Stimulated activated CD8-positive, alpha-beta memory T cell treated with anti-CD3 and anti-CD28 coated beads, Interleukin-2, amount 100 ng/mL, for 1 hour (primary cell): ENCODE data around the gene SKIC8.
"Not testable (repeated sequence)": the region's sequence is repeated elsewhere in the genome, so short reads cannot be mapped to it uniquely, and the experiment has no call there.

ENCODE experiments used
- DNase-seq, 2 donors: peaks; one replicate each; pipeline ENCODE4 v3.0.0-alpha.2; 2020; ENCODE audit warnings: low read depth in 2 of 2

SKIC8 gene

GRCh38 chr15:78256044-78256437, 43.4 kb downstream of the SKIC8 start:
- DNase-seq = no peak

- no peak for DNase-seq
Observed at GRCh38 chr15:78255421-78256043, 43.9 kb downstream of the SKIC8 start.

- DNase-seq = no peak
Observed at GRCh38 chr15:78251136-78251535, 48.3 kb downstream of the SKIC8 start.

DNA sequence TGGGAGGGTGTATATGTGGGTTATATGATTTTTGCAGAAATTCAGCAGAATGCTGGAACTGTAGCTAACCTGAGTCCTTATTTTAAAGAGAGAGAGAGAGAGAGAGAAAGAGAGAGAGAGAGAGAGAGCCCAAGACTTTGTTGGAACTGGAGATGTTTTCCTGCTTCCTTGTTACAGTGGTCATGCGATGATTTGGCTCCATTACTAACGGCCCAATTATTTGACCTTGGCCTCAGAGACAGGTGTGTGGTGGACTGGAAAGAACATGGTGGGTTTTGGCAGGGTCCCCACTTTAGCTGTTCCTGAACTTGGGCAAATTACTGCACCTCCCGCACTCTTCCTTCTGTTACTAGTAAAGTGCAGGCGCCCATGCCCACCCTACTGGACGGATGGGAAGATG, 50.3 kb downstream of the SKIC8 start:
- no peak for DNase-seq

DNA sequence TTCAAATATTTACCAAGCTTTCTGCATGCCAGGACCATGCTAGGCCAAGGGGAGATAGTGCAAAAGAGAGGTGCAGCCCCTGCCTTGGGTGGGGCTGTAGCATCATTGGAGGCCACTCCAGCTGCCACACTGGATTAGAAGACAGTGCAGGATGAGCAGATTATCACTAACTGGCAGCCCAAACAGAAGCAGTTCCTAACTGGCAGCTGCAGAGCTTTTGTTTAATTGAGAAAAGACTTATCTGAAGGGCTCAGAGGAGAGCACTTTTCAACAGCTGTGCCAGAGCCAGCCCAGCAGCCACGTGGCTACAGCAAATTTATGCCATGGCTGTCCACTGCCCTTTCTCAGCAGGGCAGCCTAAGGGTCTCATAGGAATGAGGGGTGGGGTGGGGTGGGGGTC, 51.5 kb downstream of the SKIC8 start:
- DNase-seq = no peak

- DNase-seq = not testable (repeated sequence)
Observed at GRCh38 chr15:78245976-78246620, 53.3 kb downstream of the SKIC8 start.

DNA sequence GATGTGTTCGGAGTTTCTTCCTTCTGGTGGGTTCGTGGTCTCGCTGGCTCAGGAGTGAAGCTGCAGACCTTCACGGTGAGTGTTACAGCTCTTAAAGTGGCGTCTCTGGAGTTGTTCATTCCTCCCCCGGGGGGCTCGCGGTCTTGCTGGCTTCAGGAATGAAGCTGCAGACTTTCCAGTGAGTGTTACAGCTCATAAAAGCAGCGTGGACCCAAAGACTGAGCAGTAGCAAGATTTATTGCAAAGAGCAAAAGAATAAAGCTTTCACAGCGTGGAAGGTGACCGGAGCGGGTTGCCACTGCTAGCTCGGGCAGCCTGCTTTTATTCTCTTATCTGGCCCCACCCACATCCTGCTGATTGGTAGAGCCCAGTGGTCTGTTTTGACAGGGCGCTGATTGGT, 54.0 kb downstream of the SKIC8 start:
- not testable (repeated sequence) for DNase-seq

DNA sequence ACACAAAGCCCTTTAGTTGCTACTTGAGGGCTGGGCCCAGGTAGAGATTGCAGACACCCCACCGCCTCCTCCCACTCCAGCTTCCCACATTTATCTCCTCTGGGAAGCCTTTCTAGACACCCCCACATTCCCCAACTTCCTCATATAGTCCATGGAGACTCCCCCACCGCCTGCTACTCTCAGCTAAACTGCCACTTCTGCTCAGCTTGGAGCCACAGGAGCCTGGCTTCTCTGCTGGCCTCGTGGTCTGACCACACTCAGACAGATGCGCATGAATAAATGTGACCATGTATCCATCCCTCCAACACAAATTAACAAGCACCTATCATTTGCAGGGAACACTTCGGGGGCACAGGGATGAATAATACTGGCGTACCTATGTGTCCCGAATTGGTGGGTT, 54.5 kb downstream of the SKIC8 start:
- DNase-seq = no peak

DNA sequence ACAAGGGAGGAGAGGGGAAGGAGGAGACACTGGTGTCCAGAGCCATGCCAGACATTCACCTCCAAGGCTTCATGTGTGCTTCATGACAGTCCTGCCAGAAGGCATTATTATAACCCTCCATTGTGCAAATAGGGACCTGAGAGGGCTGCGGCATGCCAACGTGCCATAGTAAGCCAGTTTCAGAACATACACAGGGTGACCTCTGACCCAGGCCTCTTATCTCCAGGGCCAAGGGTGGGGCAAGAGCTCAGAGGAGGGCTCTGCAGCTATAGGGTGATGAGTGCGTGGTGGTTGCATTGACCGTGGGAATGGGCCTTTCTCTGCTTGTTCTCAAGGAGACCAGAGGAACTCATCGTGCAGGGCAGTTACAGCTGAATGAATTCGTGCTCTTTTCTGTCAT, 55.3 kb downstream of the SKIC8 start:
- DNase-seq = no peak

- no peak for DNase-seq
Observed at GRCh38 chr15:78243491-78243941, 55.9 kb downstream of the SKIC8 start.

GRCh38 chr15:78243058-78243457, 56.4 kb downstream of the SKIC8 start:
- no peak for DNase-seq

- DNase-seq = no peak
Observed at GRCh38 chr15:78242128-78242527, 57.3 kb downstream of the SKIC8 start.

- peak; percentile 65 to 68 for DNase-seq
Observed at GRCh38 chr15:78241017-78241416, 58.4 kb downstream of the SKIC8 start.

DNA sequence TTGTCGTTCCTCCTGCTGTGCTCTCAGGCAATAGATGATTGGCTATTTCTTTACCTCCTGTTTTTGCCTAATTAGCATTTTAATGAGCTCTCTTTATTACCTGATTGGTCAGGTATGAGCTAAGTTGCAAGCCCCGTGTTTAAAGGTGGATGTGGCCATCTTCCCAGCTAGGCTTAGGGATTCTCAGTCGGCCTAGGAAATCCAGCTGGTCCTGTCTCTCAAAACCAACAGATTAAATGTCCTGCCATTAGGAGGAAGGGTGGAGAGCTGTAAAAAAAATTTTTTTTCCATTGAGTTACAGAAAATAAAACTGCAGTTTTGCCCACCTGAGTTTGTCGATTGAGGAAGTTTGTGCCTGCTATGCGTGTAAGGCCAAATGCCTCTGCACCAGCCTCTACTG, 59.6 kb downstream of the SKIC8 start:
- no peak for DNase-seq

GRCh38 chr15:78237146-78237545, 62.3 kb downstream of the SKIC8 start:
- no peak for DNase-seq

GRCh38 chr15:78236491-78236890, 62.9 kb downstream of the SKIC8 start:
- DNase-seq = no peak

GRCh38 chr15:78234515-78235040, 64.8 kb downstream of the SKIC8 start, which contains the start of gene ACSBG1:
ACSBG1 (minus strand) TSS chr15:78234565; CDS start chr15:78234501, 64 bp downstream.
- no peak for DNase-seq

DNA sequence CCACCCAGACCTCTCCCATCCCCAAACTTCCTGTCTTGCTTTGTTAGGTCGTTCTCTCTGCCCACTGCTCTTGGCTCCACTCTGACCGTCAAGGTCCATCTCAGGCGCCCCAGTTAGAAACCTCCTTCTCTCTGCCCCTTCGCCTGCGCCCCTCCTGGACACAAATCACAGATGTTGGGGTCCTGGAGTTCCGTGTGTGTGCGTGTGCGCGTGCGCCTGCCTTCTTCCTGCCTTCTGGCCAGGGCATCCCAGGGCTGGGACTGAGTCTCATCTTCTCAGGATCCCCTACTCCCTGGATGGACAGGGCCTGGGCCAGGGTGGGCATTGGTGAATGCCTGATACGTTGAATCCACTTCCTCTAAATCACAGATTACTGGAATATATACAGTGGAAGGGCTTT, 65.9 kb downstream of the SKIC8 start:
- no peak for DNase-seq
